Measurements from ENCODE around the gene SPNS2.

SPNS2 gene

DNA sequence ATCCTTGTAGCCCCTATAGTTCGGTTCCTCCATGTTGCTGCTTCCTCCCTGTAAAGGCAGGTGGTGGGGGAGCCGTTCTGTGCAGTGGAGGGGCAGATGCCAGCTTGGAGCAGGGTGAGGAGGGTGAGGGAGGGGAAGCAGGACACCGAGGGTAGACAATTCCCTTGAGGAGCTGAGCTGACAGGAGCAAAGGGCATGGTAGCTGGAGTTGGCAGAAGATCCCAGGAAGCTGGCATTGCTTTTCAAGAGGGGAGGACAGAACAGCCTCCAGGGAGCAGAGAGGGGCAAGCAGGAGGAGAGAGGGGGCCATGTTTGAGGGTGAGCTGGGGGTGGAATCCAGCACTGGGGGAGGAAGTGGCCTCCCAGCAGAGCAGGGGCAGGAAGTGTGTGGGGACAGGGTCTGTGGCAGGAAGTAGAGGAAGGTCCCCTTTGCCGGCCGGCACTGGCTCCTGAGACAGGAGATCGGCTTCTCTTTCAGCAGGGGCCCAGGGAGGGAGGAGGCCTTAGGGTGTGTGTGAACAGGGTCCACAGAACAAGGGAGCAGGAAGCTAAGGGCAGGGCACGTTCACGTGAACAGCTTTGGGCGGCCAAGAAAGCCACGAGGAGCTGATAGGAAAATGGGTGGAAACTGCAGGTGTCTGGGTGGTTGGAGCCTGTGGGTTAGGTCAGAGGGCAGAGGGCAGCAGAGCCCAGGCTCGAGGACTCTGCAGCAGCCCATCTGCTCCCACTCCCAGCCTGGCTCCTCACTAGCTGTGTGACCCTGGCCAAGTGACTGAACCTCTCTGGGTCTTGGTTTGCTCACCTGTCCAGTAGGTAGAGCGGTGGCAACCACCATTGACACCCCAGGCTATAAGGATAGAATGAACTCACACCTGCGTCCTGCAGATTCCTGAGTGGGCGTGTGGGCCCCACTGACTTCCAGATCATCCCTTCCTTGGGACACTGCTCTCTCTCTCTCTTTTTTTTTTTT is 17.5 kb upstream of the SPNS2 start:
- no peak for DNase-seq (ENCODE audit: low read depth, low spot score)

DNA sequence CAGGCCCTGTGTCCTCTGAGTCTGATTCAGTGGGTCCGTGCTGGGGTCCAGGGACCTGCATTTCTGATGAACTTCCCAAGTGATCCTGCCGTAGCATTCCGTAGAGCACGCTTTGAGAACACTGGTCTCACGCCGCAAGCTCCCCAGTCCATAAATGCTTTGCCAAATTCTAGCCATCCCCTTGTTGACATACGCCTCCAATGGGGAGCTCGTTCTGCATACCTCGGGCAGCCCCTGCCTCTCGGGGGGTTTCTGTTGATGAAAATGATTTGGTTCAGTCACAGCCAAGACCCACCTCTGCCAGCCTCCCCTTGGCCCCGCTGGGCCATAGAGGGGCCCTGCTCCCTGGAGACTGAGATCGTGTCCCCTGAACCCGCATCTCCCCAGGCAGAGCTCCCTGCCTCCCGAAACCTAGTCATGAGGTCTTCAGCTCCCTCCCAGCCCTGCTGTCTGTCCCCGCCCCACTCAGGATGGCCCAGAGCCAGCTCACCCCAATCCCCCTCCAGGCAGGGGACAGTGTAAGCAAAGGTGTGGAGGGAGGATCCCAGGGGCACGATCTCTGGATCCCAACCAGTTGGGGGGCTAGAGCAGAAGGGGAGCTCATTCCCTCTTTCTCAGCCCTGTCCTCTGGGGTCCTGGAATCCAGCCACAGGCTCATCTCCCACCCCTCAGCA is 16.2 kb upstream of the SPNS2 start:
- no peak for DNase-seq (ENCODE audit: low read depth, low spot score)

DNA sequence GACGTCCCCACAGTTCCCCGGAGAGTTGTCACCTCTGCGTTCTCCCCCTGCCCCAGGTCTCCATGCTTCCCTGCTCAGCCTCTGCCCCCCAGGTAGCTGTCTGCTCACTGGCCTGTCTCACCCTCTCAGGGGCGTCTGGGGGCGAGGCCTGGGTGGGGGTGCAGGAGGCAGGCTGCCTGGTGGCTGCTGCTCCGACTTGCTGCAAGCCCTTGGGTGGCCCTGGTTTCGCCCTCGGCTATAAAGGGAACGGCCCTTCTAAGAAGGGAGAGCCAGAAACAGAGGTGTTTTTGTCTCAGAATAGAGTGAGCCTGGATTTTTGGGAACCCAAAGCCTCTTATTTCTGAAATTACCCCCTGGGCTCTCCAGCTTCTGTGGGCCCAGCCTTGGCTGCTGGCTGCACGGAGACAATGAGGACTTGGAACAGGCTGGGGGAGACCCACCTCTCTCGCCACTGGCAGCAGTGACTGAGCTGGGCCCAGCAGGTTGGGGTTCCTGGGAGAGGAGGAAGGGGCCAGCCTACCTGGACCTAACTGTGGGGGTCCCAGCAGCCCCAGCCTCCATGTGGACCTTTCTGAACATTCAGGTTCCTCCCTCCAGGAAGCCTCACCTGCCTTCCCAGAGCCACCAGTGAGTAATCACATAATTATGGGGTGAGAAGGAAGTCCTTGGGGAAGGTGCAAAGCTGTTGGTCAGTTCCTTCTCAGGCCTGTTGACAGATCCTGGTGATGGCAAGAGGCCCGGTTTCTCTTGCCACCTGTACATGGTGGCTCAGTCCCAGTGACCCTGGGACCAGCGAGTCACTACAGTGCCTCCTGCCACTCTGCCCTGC is 15.5 kb upstream of the SPNS2 start:
- DNase-seq (ENCODE audit: low read depth, low spot score), result no peak

DNA sequence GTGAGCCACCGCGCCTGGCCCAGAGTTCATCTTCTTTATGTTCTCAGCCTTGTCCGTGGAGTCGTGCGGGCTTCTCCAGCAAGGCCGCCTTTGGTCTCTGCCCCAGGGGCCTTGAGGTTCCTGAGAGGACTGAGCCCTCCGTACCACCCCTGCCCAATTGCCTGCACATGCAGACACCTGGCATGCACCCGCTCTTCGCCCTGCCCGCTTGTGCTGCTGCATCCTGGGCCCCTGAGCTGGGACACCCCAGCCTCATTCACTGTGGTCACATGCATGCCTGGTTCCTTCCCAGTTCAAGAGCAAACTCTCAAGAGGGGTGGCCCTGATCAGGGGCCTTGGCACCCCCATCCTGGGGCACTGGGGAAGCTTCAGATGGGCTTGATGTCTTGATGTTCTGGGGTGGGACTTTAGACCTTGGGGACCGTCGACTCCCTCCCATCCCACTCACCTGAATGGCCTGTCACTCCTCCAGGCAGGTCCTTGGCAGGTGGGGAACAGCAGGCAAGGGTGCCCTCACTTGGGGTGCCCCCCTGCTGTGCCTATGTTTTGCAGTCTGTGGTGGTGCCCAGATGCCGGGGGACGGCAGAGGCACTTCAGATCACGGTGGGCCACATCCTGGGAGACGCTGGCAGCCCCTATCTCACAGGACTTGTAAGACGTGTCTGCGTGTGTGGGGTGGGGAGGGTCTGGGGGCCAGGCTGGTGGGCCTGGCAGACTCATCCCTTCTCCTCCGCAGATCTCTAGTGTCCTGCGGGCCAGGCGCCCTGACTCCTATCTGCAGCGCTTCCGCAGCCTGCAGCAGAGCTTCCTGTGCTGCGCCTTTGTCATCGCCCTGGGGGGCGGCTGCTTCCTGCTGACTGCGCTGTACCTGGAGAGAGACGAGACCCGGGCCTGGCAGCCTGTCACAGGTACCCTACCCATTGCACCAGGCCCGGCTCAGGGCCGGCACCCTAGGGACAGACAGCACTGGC is 12.7 kb upstream of the SPNS2 start:
- no peak for DNase-seq (ENCODE audit: low read depth, low spot score)

DNA sequence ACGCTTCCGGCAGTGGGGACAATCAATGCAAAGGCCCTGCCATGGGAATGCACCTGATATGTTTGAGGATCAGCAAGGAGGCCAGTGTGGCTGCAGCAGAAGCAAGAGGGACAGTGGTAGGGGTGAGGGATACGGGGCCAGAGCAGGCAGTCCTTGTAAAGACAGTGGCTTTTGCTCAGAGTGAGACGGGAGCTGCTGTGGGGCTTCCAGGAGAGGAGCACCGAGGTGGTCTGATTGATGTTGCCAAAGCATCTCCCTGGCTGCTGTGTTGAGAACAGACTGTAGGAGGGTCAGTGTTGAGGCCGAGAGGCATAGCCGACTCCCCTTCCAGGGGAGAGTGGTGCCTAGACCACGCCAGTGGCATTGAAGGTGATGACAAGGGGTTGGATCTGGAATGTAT is 11.4 kb upstream of the SPNS2 start:
- no peak for DNase-seq (ENCODE audit: low read depth, low spot score)

DNA sequence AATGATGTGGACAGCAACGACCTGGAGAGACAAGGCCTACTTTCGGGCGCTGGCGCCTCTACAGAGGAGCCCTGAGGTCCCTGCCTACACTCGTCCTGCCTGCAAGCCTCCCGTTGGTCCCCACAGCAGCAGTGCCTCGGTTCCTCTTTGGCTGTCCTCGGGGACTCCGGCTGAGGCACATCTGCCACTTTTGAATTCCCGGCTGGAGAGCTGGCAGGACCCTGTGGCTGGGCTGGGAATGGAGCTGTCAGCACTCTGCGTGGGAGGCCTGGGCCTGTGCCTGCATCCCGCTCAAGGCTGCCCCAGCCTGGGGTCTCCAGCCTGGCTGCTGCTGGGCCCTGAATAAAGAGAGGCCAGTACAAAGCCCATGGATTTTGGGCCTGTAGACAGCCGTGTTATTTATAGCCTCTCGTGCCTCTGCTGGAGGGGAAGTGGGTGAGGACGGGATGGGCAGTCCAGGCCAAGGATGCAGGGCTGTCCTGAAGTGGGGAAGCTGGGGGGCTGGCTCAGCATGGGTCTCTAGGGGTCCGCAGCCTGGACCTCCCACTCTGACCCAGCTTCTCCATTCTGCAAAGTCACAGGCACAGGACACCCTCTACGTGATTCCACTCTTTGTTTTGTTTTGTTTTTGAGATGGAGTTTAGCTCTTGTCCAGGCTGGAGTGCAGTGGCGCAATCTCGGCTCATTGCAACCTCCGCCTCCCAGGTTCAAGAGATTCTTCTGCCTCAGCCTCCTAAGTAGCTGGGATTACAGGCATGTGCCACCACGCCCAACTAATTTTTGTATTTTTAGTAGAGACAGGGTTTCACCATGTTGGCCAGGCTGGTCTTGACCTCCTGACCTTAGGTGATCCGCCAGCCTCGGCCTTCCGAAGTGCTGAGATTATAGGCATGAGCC is 10.6 kb upstream of the SPNS2 start:
- DNase-seq (ENCODE audit: low read depth, low spot score), result no peak

DNA sequence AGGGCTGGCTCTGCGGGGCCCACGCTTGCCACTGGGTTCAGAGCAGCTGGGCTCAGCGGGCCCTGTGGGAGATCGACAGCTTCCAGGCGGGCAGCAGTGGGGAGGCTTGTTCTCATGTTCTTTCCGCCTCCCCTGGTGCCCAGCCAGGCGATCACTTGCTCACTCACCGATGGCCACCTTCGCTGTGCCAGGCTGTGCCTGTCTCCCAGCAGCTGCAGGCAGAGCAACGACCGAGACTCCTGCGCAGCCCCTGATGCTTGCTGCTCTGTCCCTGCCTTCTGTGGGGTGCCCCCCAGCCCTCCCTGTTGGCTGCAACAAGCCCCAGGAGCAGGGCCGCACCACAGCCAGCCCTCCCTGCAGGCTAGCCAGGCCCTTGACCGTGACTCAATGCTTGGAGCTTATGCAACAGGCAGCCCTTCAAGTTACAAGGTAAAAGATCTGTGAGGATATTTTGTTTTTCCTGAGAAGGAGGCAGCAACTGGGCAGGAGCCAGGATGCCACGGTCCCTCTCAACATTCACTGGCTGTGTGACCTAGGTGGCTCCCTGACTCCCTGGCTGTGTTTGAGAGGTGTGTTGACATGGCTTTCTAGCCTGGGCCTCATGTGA is 9.6 kb upstream of the SPNS2 start:
- no peak for DNase-seq (ENCODE audit: low read depth, low spot score)

DNA sequence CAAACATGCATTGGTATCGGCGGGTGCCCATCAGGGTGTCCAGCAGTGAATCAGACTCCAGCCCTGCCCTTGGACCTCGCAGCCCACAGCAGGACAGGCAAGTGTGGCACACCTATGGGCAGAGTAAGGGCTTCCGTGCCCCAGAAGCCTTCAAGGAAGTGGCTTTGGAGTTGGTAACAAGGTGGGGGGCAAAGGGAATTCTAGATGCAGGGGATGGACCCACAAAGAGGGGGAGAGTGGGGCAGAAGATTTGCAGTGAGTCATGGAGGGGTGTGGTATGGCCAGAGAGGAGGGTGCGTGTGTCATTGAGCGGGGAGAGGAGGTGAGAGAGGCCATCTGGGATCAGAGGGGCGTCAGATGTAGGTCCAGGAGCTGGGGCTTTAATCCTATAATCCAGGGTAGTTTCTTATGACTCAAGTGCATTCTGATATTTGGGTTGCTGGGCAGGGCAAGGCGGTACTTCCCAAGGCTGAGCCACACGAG is 8.5 kb upstream of the SPNS2 start:
- DNase-seq (ENCODE audit: low read depth, low spot score), result no peak

DNA sequence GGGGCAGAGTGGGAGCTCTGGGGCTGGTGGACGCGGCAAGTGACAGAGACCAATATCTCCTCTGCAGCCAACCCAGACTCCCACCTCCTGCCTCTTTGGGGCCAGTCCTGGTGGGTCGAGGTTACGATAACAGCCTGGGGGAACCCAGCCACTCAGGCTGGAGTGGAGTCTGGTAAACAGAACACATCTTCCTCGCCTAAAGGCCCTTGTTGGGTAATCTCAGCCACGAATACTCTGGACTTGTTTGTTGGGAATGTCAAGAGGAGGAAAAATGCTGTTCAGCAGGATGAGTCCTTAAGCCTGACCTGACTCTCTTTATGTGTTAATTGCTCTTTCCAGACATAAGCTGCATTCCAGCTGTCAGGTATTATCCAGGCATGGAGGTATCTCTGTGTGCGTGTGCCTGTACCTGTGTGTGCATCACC is 8.0 kb upstream of the SPNS2 start:
- no peak for DNase-seq (ENCODE audit: low read depth, low spot score)

DNA sequence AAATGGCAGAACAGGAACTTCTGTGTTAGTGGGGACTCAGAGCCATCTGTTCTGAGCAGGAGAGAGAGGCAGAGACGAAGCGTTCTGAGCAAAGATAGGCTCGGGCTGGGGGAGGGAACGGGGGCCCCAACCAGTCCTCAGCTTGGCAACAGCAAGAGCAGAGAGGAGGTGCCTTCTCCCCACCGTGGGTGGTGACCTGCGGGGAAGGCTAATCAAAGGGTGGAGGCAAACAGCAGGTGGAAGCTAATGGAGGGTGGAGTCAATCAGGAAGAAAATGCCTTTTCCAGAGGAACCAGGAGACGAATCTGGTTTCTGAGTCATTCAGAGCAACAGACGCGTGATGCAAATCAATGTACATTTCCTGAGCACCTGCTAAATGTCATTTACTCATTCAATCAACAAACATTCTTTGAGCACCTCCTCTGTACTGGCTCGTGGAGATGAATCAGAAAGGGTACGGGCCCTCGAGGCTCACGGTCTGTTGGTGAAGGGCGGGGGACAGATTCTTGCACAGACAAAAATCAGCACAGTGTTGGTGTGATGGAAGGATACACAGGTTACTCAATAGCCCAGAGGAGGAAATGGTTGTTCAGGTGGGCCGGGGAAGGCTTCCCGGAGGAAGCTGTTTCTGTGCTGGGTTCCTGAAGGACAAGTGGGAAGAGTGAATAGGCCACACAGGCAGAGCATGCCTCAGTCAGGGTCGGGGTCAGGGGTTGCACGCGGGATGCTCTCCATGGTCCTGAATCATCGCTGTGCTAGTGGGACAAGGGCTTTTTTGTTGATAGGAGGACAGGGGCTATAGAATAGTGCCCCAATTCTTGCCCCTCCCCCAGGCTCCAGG is 5.7 kb upstream of the SPNS2 start:
- DNase-seq (ENCODE audit: low read depth, low spot score), result peak; percentile 73

DNA sequence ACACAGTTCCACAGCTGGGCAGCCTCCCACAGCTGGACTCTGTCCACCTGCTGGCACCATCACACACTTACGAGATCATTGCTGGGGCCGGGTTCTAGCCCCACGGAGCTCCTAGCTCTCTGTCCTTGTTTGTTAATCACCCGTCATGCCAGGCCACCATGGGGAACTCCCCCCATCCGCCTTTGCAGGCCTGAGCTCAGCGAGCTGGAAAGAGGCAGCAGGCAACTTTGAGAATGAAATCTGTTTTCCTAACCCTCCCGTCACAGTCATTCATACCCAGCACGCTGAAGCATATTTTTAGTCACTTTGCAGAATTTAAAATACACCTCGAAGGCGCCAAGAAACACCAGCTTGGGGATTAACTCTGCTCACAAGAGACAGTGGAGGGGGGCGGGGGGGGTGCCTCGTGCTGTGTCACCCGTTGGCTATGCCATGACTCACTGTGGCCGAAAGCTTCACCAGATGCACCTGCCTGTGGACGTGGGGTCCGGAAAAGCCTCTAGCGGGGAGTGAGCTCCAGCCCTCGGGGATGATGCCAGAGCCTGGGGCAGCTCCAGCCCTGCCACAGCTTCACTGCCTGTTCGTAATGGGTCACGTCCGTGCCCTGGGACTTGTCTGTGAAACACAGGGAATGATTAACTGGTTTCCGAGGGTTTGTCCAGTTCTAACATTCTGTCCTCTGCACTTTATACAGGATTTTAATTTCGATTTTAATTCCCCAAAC is 1.4 kb upstream of the SPNS2 start:
- DNase-seq (ENCODE audit: low read depth, low spot score), result no peak

DNA sequence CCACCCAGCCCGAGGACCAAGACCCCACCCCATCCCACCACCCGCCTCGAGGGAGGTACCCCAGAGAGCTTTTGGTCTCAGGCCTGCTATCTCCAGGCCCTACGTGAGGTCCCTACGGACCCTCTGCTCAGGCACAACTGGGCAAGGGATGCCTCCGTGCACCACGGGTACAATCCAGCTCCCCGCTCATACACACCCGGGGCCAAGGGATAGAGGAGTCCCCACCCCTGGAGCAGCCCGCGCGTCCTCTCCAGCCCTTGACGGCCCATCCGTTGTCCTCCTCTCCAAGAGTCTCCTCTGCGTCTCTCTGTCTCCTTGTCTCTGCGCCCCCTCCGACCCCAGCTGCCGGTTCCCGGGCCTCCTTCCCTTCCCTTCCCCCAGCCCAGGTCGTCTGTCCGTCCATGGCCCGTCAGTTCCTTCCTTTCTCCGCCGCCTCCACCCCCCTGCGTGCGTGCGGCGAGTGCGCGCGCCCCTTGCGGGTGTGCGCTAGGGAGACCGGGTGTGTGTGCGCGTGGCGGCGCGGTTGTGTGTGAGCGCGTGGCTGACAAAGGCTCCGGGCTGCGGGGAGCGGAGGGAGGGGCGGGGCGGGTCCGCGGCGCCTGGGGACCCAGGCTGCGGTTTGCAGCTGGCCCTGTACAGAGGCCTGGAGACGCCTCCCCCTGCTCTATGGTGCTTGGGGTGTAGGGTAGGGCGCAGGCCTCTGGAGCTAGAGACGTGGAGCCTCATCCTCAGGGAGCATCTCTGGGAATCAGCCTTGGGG is 930 bp downstream of the SPNS2 start:
- DNase-seq (ENCODE audit: low read depth, low spot score), result no peak

DNA sequence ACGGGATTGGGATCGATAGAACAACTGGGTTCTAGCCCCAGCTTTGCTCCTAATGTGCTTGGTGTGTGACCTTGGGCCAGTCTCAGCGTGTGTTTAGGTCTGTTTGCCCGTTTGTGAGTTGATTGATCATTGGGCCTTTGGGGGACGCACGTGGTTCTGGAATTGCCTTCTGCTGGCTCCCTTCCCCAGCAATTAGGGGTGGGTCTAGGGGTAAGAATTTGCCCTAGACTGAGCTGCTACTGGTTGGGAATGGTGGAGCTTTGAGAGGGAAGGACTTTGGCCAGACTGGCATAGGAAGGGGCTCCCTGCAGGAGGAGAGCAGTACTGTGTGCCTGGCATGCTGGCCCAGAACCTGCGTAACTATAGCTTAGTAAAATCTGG is 1.5 kb downstream of the SPNS2 start:
- DNase-seq (ENCODE audit: low read depth, low spot score), result no peak

DNA sequence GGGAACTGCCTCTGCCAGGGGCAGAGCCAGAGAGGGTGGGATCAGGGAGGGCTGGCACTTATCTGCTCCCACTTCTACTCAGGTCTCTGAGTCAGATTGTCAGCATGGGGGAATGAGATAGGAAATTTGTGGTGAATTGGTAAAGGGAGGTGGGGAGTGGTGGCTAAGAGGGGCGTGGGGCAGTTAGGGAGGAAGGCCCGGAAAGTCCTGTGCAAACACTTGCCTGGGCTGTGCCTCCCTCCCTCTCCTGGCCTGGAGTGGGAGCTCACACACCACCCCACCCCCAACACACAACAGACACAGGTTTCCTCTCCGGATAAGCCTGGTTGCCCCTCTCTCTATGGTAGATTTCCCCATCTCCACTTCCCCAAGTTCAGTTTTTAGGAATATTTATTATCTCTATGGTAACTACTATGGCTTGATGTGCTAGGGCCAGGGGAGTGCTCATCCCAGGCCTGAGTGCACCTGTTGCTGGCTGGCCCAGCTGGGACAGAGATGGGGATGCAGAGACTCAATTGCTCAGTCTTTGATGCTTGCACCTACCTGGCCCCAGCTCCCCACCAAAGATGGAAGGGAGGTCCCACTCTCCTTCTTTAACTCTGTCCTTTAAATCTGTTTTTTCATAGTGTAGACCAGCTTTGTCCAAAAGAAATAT is 2.7 kb downstream of the SPNS2 start:
- no peak for DNase-seq (ENCODE audit: low read depth, low spot score)

DNA sequence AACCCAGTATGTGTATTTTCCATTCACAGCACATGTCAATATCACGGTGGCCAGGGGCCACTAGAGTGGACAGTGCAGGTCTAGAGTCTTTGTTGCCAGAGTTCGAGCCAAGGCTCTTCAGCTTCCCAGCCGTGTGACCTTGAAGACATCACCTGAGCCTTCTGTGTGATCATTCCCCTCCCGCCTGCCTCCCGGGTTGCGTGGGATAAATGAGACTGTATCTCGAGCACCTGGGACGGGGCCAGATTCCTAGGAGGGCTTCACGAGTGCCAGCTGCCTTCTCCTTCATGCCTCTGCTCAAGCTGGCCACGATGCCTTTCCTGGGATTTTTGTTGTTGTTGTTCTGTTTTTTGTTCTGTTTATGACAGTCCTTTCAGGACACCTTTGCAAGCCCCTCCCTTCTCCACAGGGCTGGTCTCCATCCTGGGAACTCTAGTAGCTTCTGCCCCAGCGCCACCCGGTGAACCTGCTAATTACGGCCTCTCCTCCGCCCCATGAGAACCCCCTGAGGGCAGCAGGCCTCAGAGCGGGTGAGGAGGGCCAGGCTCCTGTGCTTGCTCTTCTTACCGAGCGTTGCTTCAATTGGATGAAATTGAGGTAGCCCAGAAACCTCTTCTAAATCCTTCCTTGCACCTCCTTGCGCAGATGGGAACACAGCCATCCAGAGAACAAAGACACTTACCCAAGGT is 3.9 kb downstream of the SPNS2 start:
- no peak for DNase-seq (ENCODE audit: low read depth, low spot score)

Data from iPS DF 19.7 (cell line).